ENCODE measurements around the gene DDRGK1.

Gene DDRGK1

GRCh38 chr20:3237958-3238615 lies 33.6 kb upstream of the DDRGK1 start:
- TF ChIP-seq CTCF (IDR thresholded peaks at IDR 0.05) = no peak
- Mint-ChIP-seq H3K36me3 (ENCODE audit: low read depth) (no peaks in the 10 kb centered on the region), H3K9me3 (peaks cover 6% of the 10 kb centered on the region), H3K27ac (no peak overlapping the region), H3K4me3 (peak overlapping the region; percentile 65), H3K27me3 (ENCODE audit: low read depth, poor library complexity) (peaks cover 87% of the 10 kb centered on the region), H3K4me1 (peaks cover 33% of the 10 kb centered on the region)
- DNase-seq = peak; percentile 43

GRCh38 chr20:3237011-3237957 lies 32.8 kb upstream of the DDRGK1 start:
- Mint-ChIP-seq H3K27me3 (ENCODE audit: low read depth, poor library complexity) (peaks cover 83% of the 10 kb centered on the region), H3K36me3 (ENCODE audit: low read depth) (no peaks in the 10 kb centered on the region), H3K27ac (no peak overlapping the region), H3K4me3 (peak overlapping the region; percentile 65), H3K9me3 (peaks cover 6% of the 10 kb centered on the region), H3K4me1 (peaks cover 30% of the 10 kb centered on the region)
- TF ChIP-seq CTCF (IDR thresholded peaks at IDR 0.05) = no peak
- DNase-seq = no peak

- Mint-ChIP-seq H3K27ac (no peak overlapping the region), H3K36me3 (ENCODE audit: low read depth) (no peaks in the 10 kb centered on the region), H3K9me3 (peaks cover under 1% of the 10 kb centered on the region), H3K4me1 (peaks cover 19% of the 10 kb centered on the region), H3K27me3 (ENCODE audit: low read depth, poor library complexity) (peaks cover 73% of the 10 kb centered on the region), H3K4me3 (no peak overlapping the region)
- TF ChIP-seq CTCF (IDR thresholded peaks at IDR 0.05) = no peak
- DNase-seq = no peak
These were observed 31.3 kb upstream of the DDRGK1 start for GRCh38 chr20:3235666-3236324.

DNA sequence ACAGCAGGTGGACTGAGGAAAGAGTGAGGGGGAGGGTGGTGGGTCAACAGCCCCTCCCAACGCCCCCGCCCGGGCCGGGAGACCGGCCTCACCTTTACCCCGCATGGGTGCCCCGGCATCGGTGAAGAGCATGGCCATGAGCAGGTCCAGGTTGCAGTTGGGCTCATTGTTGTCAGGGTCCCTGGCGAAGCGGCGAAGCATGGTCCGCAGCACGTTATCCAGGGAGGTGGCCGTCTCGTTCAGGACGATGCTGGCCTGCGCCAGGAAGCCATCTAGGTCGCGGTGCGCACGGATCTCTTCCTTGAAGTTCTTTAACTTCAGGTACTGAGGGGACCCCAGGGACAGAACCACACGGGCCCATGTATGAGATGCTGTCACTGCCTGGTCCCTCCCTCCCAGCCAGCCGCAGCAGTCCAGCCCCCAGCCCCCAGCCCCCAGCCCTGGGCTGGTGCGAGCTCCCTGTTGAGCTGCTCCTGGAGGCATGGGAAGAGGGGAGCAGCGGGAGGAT lies 29.6 kb upstream of the DDRGK1 start:
- H3K27me3 Mint-ChIP-seq (ENCODE audit: low read depth, poor library complexity) = peaks cover 60% of the 10 kb centered on the region
- H3K4me3 Mint-ChIP-seq = no peak overlapping the region
- no peak for TF ChIP-seq CTCF (IDR thresholded peaks at IDR 0.05)
- no peaks in the 10 kb centered on the region for H3K36me3 Mint-ChIP-seq (ENCODE audit: low read depth)
- no peak for DNase-seq
- no peaks in the 10 kb centered on the region for H3K9me3 Mint-ChIP-seq
- peaks cover 15% of the 10 kb centered on the region for H3K4me1 Mint-ChIP-seq
- no peak overlapping the region for H3K27ac Mint-ChIP-seq

DNA sequence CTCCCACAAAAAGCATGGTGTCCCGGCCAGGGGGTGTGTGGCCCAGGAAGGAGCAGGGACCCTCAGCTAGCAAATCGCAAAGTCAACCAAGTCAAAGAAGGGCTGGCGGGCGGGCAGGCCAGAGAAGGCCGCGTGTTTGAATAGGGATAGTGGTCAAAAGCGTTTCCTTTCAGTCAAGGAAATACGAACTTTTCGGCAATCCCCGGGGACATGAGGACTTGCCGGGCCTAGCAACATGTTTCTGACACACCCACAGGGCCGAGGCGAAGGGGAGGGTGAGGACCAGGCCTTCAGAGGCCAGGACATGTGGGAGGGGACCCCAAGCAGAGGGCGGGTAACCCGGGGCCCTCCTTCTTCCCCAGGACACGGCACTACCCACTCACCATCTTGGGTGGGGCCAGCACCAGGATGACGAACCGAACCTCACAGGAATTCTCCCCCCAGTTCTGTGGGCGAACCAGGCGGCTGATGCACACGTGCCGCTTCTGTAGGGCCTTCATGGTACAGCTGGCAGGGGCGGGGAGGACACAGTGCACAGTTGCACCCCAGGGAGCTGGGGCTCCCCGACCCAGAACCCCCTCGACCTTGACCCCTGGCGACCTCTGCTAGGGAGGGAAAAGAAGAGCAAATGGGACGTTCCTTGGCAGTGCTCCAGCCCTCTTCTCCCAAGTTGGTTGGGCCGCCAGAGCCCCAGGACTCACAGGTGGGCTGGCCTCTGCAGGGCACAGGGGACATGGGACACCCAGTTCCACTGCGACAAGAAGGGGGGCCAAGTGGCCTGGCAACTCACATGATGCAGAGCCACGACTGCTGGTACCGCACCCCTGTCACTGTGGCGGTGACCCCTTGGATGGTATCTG lies 28.9 kb upstream of the DDRGK1 start:
- Mint-ChIP-seq H3K27ac (no peak overlapping the region), H3K4me1 (peaks cover 15% of the 10 kb centered on the region), H3K36me3 (ENCODE audit: low read depth) (no peaks in the 10 kb centered on the region), H3K9me3 (no peaks in the 10 kb centered on the region), H3K27me3 (ENCODE audit: low read depth, poor library complexity) (peaks cover 55% of the 10 kb centered on the region), H3K4me3 (no peak overlapping the region)
- no peak for TF ChIP-seq CTCF (IDR thresholded peaks at IDR 0.05)
- DNase-seq = no peak

All from nephron progenitor cell (in vitro differentiated cells).